CD4-positive, CD25-positive, alpha-beta regulatory T cell (primary cell): Measurements from ENCODE around the gene GALNS. TPM values are rescaled to one million over a fixed set of nuclear protein-coding genes. Genes with fewer than 3 reads are reported as not detected.

Experiments used
- ATAC-seq, 2 donors: fragments of 150-1000 bp; cut with Tn5 transposase; one replicate each; pipeline ENCODE4 v1.10.0; 2021; ENCODE audit warnings: low read depth in 2 of 2, moderate number of reproducible peaks in 2 of 2, moderate library complexity in 1 of 2
- DNase-seq, 3 donors: peaks; one replicate each; pipeline versions ENCODE4 v3.0.0 to v3.0.0-alpha.2; 2012 to 2022; ENCODE audit warnings: mixed read lengths in 1 of 3
- H3K27ac ChIP-seq: one replicate; pipeline ENCODE4 v1.7.0; 2013; ENCODE audit warnings: mild to moderate bottlenecking, low read length; ENCODE audit not compliant: insufficient read depth, poor library complexity, severe bottlenecking
- H3K27me3 ChIP-seq: one replicate; pipeline ENCODE4 v1.7.0; 2013; ENCODE audit warnings: low read length; ENCODE audit not compliant: control insufficient read depth, insufficient read depth
- H3K36me3 ChIP-seq: one replicate; pipeline ENCODE4 v1.7.0; 2013; ENCODE audit warnings: mild to moderate bottlenecking, low read length, moderate library complexity; ENCODE audit not compliant: control insufficient read depth, insufficient read depth
- H3K4me1 ChIP-seq: 2 replicates; pipeline ENCODE4 v1.7.0; 2013; ENCODE audit warnings: mild to moderate bottlenecking, low read length; ENCODE audit not compliant: insufficient read depth, control insufficient read depth, poor library complexity, severe bottlenecking
- H3K4me3 ChIP-seq: one replicate; pipeline ENCODE4 v1.7.0; 2013; ENCODE audit warnings: low read depth, mild to moderate bottlenecking, low read length, moderate library complexity
- H3K9me3 ChIP-seq, 2 experiments: 1 replicate in 1 of 2; 2 replicates in 1 of 2; pipeline ENCODE4 v1.7.0; 2013; ENCODE audit warnings: low read length in 2 of 2, mild to moderate bottlenecking in 1 of 2, moderate library complexity in 1 of 2; ENCODE audit not compliant: control insufficient read depth in 2 of 2
- H3K27ac Mint-ChIP-seq, 3 donors: one replicate each; pipeline ENCODE4 v1.8.0; 2020 to 2022; ENCODE audit warnings: mild to moderate bottlenecking in 3 of 3, mixed read lengths in 3 of 3, moderate library complexity in 2 of 3
- H3K27me3 Mint-ChIP-seq: one replicate; pipeline ENCODE4 v1.8.0; 2022; ENCODE audit warnings: mild to moderate bottlenecking, mixed read lengths
- H3K36me3 Mint-ChIP-seq: one replicate; pipeline ENCODE4 v1.8.0; 2020; ENCODE audit warnings: mixed read lengths
- H3K4me1 Mint-ChIP-seq, 4 donors: one replicate each; pipeline ENCODE4 v1.8.0; 2020 to 2022; ENCODE audit warnings: mixed read lengths in 4 of 4, mild to moderate bottlenecking in 1 of 4
- H3K4me3 Mint-ChIP-seq, 4 donors: one replicate each; pipeline ENCODE4 v1.8.0; 2020 to 2022; ENCODE audit warnings: mild to moderate bottlenecking in 4 of 4, mixed read lengths in 4 of 4, moderate library complexity in 3 of 4
- H3K9me3 Mint-ChIP-seq, 7 donors: one replicate each; pipeline ENCODE4 v1.8.0; 2020 to 2022; ENCODE audit warnings: mixed read lengths in 7 of 7, mild to moderate bottlenecking in 3 of 7, moderate library complexity in 2 of 7
- polyA plus RNA-seq, 4 donors: library from polyadenylated mRNA; unstranded; fragments of 300-500 nt; fragmentation: Illumina TruSeq; gene quantifications; one replicate each; pipeline ENCODE4 v1.2.3, GENCODE V29; 2021
- total RNA-seq: library from RNA; stranded (reverse); gene quantifications from one replicate; pipeline ENCODE4 v1.2.3, GENCODE V29; 2022

The GALNS gene
- total and polyA plus RNA-seq, 5 donors from 2014 or later, result 8.1 to 63.1 (median 12.5) TPM

DNA sequence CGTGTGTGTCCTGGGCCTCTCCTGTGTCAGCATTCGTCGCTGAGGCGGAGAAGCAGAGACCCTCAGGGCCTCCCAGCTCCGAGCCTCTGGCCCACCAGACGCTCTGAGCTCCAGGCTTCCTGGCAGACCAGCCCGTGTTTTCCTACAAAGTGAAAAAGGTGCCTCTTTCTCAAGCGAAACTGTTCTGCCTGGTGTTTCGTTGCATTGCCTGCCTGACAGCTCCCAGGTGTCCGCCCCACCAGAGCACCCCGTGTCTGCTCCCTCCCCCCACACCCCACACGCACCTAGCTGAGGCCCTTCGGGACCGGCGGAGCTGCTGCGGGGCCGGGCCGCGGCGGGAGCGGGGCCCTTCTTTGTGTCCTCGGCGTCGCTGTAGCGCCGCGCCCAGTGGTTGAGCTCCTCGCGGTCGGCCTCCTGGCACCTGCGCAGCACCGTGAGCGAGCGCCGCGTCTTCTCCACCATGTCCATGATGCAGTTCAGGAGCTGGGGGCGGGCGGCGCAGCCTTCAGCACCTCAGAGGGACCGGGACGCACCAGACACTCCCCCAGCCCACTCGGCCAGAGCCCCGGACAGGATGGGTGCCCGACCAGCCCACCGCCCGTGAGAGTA is 24.4 kb upstream of the GALNS start:
- peaks cover 0 to 3% (median under 1%) of the 10 kb centered on the region in 4 donors for H3K4me1 Mint-ChIP-seq
- no peak overlapping the region for H3K4me3 Mint-ChIP-seq

GRCh38 chr16:88880226-88881006 is 23.7 kb upstream of the GALNS start:
- no peaks in the 10 kb centered on the region for H3K4me1 ChIP-seq
- H3K9me3 ChIP-seq, result no peaks in the 10 kb centered on the region
- DNase-seq (no peak), ATAC-seq (no peak)
- no peak overlapping the region for H3K27ac ChIP-seq
- H3K9me3 Mint-ChIP-seq, result peaks cover 0 to 2% (median 0%) of the 10 kb centered on the region in 7 donors
- H3K27me3 ChIP-seq, result no peaks in the 10 kb centered on the region
- no peaks in the 10 kb centered on the region for H3K36me3 ChIP-seq
- H3K4me3 ChIP-seq, result no peak overlapping the region
- no peak overlapping the region for H3K4me3 Mint-ChIP-seq
- H3K4me1 Mint-ChIP-seq, result peaks cover 0 to 3% (median 1%) of the 10 kb centered on the region in 4 donors
- H3K36me3 Mint-ChIP-seq, result no peaks in the 10 kb centered on the region
- no peaks in the 10 kb centered on the region for H3K27me3 Mint-ChIP-seq
- peak overlapping the region in 1 of 3 donors; percentile 76 for H3K27ac Mint-ChIP-seq

More for the DNA sequence above, 24.4 kb upstream of the GALNS start:
- Mint-ChIP-seq H3K36me3 (no peaks in the 10 kb centered on the region), H3K27me3 (no peaks in the 10 kb centered on the region), H3K9me3 (peaks cover 0 to 2% (median 0%) of the 10 kb centered on the region in 7 donors), H3K27ac (no peak overlapping the region)
- no peaks in the 10 kb centered on the region for H3K36me3 ChIP-seq
- H3K27me3 ChIP-seq, result no peaks in the 10 kb centered on the region
- ATAC-seq, result no peak
- no peaks in the 10 kb centered on the region for H3K9me3 ChIP-seq
- DNase-seq, result no peak
- no peak overlapping the region for H3K27ac ChIP-seq
- H3K4me3 ChIP-seq, result no peak overlapping the region
- no peaks in the 10 kb centered on the region for H3K4me1 ChIP-seq

- H3K36me3 Mint-ChIP-seq, result no peaks in the 10 kb centered on the region
- no peak for DNase-seq
Observed at GRCh38 chr16:88879788-88880055, 23.0 kb upstream of the GALNS start.

DNA sequence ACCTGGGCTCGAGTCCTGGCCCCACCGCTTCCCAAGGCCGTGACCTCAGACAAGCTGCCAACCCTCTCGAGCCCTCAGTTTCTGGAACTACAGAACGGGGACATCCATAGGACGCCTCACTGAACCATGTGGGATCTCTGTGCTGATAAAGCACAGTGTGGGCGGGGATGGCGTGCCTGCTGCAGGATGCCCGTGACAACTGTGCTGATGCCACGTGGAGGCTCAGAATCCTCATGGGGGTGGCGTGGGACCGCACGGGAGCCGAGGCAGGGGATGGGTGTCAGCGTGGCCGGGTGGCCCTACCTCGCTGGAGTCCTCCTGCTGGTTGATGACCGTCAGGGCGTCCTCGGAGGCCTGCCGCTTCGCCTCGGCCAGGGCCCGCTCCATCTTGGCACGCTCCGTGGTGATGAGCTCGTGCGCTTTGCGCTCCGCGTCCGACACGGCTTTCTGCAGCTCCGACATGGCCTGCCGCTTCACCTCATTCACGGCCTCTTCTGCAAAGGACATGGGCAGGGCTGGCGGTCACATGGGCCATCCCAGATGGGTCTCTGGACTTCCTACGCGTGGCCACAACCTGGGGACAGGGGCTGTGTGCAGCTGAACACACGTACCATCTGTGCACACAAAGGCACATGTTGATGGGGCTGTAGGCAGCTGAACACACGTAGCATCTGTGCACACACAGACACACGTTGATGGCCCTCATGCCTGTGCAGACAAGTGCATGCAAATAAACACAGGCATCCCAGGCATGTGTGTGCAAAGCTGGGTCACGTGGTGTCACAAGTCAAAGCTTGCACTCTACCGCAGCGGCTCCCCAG is 22.4 kb upstream of the GALNS start:
- H3K27ac ChIP-seq, result no peak overlapping the region
- H3K36me3 ChIP-seq, result no peaks in the 10 kb centered on the region
- no peaks in the 10 kb centered on the region for H3K27me3 Mint-ChIP-seq
- H3K36me3 Mint-ChIP-seq, result no peaks in the 10 kb centered on the region
- H3K4me1 Mint-ChIP-seq, result peaks cover 0 to 3% (median 1%) of the 10 kb centered on the region in 4 donors
- H3K9me3 ChIP-seq, result no peaks in the 10 kb centered on the region
- peaks cover 0 to 2% (median 0%) of the 10 kb centered on the region in 7 donors for H3K9me3 Mint-ChIP-seq
- H3K4me3 Mint-ChIP-seq, result no peak overlapping the region
- H3K27ac Mint-ChIP-seq, result no peak overlapping the region
- no peak overlapping the region for H3K4me3 ChIP-seq
- H3K4me1 ChIP-seq, result no peaks in the 10 kb centered on the region
- DNase-seq (no peak), ATAC-seq (no peak)
- H3K27me3 ChIP-seq, result no peaks in the 10 kb centered on the region

More at GRCh38 chr16:88879788-88880055, 23.0 kb upstream of the GALNS start:
- H3K4me3 ChIP-seq, result no peak overlapping the region
- no peaks in the 10 kb centered on the region for H3K9me3 ChIP-seq
- H3K36me3 ChIP-seq, result no peaks in the 10 kb centered on the region
- no peak for ATAC-seq
- Mint-ChIP-seq H3K27me3 (no peaks in the 10 kb centered on the region), H3K9me3 (peaks cover 0 to 2% (median 0%) of the 10 kb centered on the region in 7 donors), H3K4me3 (no peak overlapping the region), H3K4me1 (peaks cover 0 to 3% (median 1%) of the 10 kb centered on the region in 4 donors), H3K27ac (no peak overlapping the region)
- no peaks in the 10 kb centered on the region for H3K4me1 ChIP-seq
- H3K27ac ChIP-seq, result no peak overlapping the region
- no peaks in the 10 kb centered on the region for H3K27me3 ChIP-seq

DNA sequence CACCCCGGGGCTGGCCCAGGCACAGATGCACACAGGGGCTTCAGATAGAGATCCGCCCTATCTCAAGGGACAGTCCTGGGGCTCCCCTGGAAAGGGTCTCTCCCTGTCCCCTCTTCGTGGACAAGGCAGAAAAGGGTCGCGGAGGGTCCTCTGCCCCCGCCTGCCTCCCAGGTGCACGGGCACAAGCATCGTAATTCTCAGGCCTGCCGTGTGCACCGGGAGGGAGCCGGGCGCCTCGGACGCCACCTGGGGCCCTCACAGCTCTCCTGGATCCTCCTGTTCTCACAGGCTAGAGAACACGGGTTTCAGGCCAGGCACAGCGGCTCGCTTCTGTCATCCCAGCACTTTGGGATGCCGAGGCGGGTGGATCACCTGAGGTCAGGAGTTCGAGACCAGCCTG is 21.6 kb upstream of the GALNS start:
- DNase-seq (no peak), ATAC-seq (no peak)
- Mint-ChIP-seq H3K9me3 (peaks cover 0 to 2% (median 0%) of the 10 kb centered on the region in 7 donors), H3K4me1 (peaks cover 0 to 3% (median 1%) of the 10 kb centered on the region in 4 donors), H3K27me3 (no peaks in the 10 kb centered on the region), H3K36me3 (no peaks in the 10 kb centered on the region), H3K4me3 (no peak overlapping the region), H3K27ac (no peak overlapping the region)
- H3K9me3 ChIP-seq, result no peaks in the 10 kb centered on the region
- no peak overlapping the region for H3K27ac ChIP-seq
- no peaks in the 10 kb centered on the region for H3K4me1 ChIP-seq
- H3K36me3 ChIP-seq, result no peaks in the 10 kb centered on the region
- H3K4me3 ChIP-seq, result no peak overlapping the region
- H3K27me3 ChIP-seq, result no peaks in the 10 kb centered on the region

DNA sequence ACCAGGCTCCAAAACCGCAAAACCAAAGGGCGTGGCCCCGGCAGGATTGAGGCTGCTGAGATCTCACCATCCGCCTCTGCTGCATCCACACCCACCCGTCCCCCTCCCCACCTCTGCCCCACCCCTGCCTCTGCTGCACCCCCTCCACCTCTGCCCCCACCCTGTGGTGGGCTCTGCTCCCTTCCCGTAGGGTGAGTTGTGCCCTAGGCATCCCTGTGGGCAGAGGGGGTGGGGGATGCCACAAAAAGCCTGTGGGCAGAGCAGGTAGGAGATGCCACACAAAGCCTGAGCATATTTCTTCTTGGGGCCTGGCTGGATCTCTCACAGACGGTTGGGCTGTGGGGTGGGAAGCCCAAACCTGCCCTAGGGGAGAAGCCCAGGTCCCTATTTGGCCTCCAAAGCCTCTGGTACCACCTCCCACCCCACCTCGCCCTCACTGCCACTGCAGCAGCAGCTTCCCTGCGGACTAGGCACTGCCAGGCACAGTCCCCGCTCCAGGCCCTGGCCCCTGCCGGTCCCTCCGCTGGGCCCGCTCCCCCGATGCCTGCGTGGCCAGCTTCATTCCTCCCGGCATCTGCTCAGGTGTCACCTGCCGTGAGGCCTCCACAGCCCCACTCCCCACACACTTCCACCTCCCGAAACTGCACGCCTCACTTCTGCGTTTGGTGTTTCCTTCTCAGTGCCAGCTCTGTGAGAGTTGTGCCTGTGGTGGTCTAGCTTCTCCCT is 21.0 kb upstream of the GALNS start:
- H3K4me3 ChIP-seq, result no peak overlapping the region
- no peaks in the 10 kb centered on the region for H3K27me3 Mint-ChIP-seq
- H3K27ac Mint-ChIP-seq, result no peak overlapping the region
- H3K4me1 Mint-ChIP-seq, result peaks cover 0 to 3% (median under 1%) of the 10 kb centered on the region in 4 donors
- H3K9me3 Mint-ChIP-seq, result peaks cover 0 to 2% (median 0%) of the 10 kb centered on the region in 7 donors
- no peak overlapping the region for H3K27ac ChIP-seq
- H3K36me3 Mint-ChIP-seq, result no peaks in the 10 kb centered on the region
- H3K27me3 ChIP-seq, result no peaks in the 10 kb centered on the region
- no peak overlapping the region for H3K4me3 Mint-ChIP-seq
- H3K36me3 ChIP-seq, result no peaks in the 10 kb centered on the region
- no peaks in the 10 kb centered on the region for H3K9me3 ChIP-seq
- no peaks in the 10 kb centered on the region for H3K4me1 ChIP-seq
- no peak for ATAC-seq
- no peak for DNase-seq

- H3K9me3 Mint-ChIP-seq, result peaks cover 0 to 2% (median 0%) of the 10 kb centered on the region in 7 donors
- Histone ChIP-seq H3K27ac (no peak overlapping the region), H3K4me3 (no peak overlapping the region), H3K4me1 (no peaks in the 10 kb centered on the region), H3K9me3 (no peaks in the 10 kb centered on the region), H3K27me3 (no peaks in the 10 kb centered on the region), H3K36me3 (no peaks in the 10 kb centered on the region)
- peaks cover 0 to 1% (median 0%) of the 10 kb centered on the region in 4 donors for H3K4me1 Mint-ChIP-seq
- H3K4me3 Mint-ChIP-seq, result no peak overlapping the region
- H3K27me3 Mint-ChIP-seq, result no peaks in the 10 kb centered on the region
- DNase-seq, result no peak
- no peak overlapping the region for H3K27ac Mint-ChIP-seq
- no peaks in the 10 kb centered on the region for H3K36me3 Mint-ChIP-seq
- no peak for ATAC-seq
Observed at GRCh38 chr16:88876942-88877526, 20.3 kb upstream of the GALNS start.
